ENCODE results near the gene CYTH1.

- TF ChIP-seq YY1 (IDR thresholded peaks at IDR 0.05; ENCODE audit: insufficient read depth, insufficient read length) = no peak
- TF ChIP-seq SUZ12 (IDR thresholded peaks at IDR 0.05; ENCODE audit: extremely low read depth, insufficient read depth, insufficient read length) = no peak
These were observed 141.4 kb downstream of the CYTH1 start for GRCh38 chr17:78640700-78641099.
